Activated gamma-delta T cell (primary cell): Measurements from ENCODE around the gene CHEK2.
"Not testable (repeated sequence)": the region's sequence is repeated elsewhere in the genome, so short reads cannot be mapped to it uniquely, and the experiment has no call there.

Source experiments
- DNase-seq: peaks from one replicate; lab custom pipeline; 2025; lab: John Stamatoyannopoulos, UW

The CHEK2 gene

GRCh38 chr22:28682966-28683365 is 58.7 kb downstream of the CHEK2 start:
- DNase-seq: not testable (repeated sequence)

GRCh38 chr22:28680813-28681490 is 60.7 kb downstream of the CHEK2 start:
- DNase-seq: not testable (repeated sequence)

GRCh38 chr22:28679611-28680287 is 61.9 kb downstream of the CHEK2 start, which contains the start of gene TTC28:
Gene TTC28, minus strand, starts transcription at chr22:28679840. Its CDS starts 117 bp downstream, at chr22:28679723.
- DNase-seq: peak; percentile 27

- peak; percentile 21 for DNase-seq
These were observed 62.6 kb downstream of the CHEK2 start for GRCh38 chr22:28678778-28679610.

- DNase-seq: not testable (repeated sequence)
These were observed 63.5 kb downstream of the CHEK2 start for GRCh38 chr22:28678170-28678569.

GRCh38 chr22:28674121-28674563 is 67.5 kb downstream of the CHEK2 start:
- no peak for DNase-seq

- no peak for DNase-seq
These were observed 70.9 kb downstream of the CHEK2 start for GRCh38 chr22:28670756-28671155.

- no peak for DNase-seq
These were observed 71.5 kb downstream of the CHEK2 start for GRCh38 chr22:28670161-28670560.

GRCh38 chr22:28669387-28669786 is 72.2 kb downstream of the CHEK2 start:
- no peak for DNase-seq

- not testable (repeated sequence) for DNase-seq
These were observed 78.1 kb downstream of the CHEK2 start for GRCh38 chr22:28663569-28663942.

- DNase-seq: no peak
These were observed 83.2 kb downstream of the CHEK2 start for GRCh38 chr22:28658448-28658847.

GRCh38 chr22:28656181-28656580 is 85.4 kb downstream of the CHEK2 start:
- no peak for DNase-seq

GRCh38 chr22:28650463-28650862 is 91.2 kb downstream of the CHEK2 start:
- DNase-seq: no peak

- no peak for DNase-seq
These were observed 92.8 kb downstream of the CHEK2 start for GRCh38 chr22:28648792-28649191.

- DNase-seq: no peak
These were observed 94.4 kb downstream of the CHEK2 start for GRCh38 chr22:28647216-28647615.

- no peak for DNase-seq
These were observed 102.3 kb downstream of the CHEK2 start for GRCh38 chr22:28639321-28639720.
